Measurements from ENCODE around the gene IFT81.
"Not testable (repeated sequence)": the region's sequence is repeated elsewhere in the genome, so short reads cannot be mapped to it uniquely, and the experiment has no call there.

IFT81 gene

GRCh38 chr12:110109037-110109836 lies 14.9 kb upstream of the IFT81 start:
- DNase-seq = no peak

GRCh38 chr12:110109837-110110535 lies 14.2 kb upstream of the IFT81 start:
- DNase-seq = no peak

- DNase-seq = no peak
Observed at GRCh38 chr12:110111476-110112334, 12.5 kb upstream of the IFT81 start.

- DNase-seq = no peak
Observed at GRCh38 chr12:110112335-110112660, 11.9 kb upstream of the IFT81 start.

- DNase-seq = no peak
Observed at GRCh38 chr12:110114528-110114937, 9.6 kb upstream of the IFT81 start.

- DNase-seq = no peak
Observed at GRCh38 chr12:110115675-110116074, 8.5 kb upstream of the IFT81 start.

- DNase-seq = no peak
Observed at GRCh38 chr12:110116623-110117022, 7.5 kb upstream of the IFT81 start.

- DNase-seq = not testable (repeated sequence)
Observed at GRCh38 chr12:110117210-110117609, 6.9 kb upstream of the IFT81 start.

- DNase-seq = no peak
Observed at GRCh38 chr12:110117956-110118685, 6.0 kb upstream of the IFT81 start.

GRCh38 chr12:110122929-110123328 lies 1.2 kb upstream of the IFT81 start:
- no peak for DNase-seq

- DNase-seq = no peak
Observed at GRCh38 chr12:110123919-110124268, 263 bp upstream of the IFT81 start.

GRCh38 chr12:110126557-110126956 lies 2.4 kb downstream of the IFT81 start:
- DNase-seq = no peak

GRCh38 chr12:110134691-110135411 lies 10.7 kb downstream of the IFT81 start:
- DNase-seq = no peak

- DNase-seq = no peak
Observed at GRCh38 chr12:110135806-110136205, 11.6 kb downstream of the IFT81 start.

- DNase-seq = no peak
Observed at GRCh38 chr12:110137786-110138185, 13.6 kb downstream of the IFT81 start.

GRCh38 chr12:110141389-110141788 lies 17.2 kb downstream of the IFT81 start:
- no peak for DNase-seq

- DNase-seq = no peak
Observed at GRCh38 chr12:110146986-110147385, 22.8 kb downstream of the IFT81 start.

- no peak for DNase-seq
Observed at GRCh38 chr12:110149086-110149660, 25.0 kb downstream of the IFT81 start.

- no peak for DNase-seq
Observed at GRCh38 chr12:110156766-110157165, 32.6 kb downstream of the IFT81 start.

- DNase-seq = no peak
Observed at GRCh38 chr12:110157539-110157938, 33.4 kb downstream of the IFT81 start.

GRCh38 chr12:110159671-110160245 lies 35.6 kb downstream of the IFT81 start:
- DNase-seq = no peak

Measured in NCI-H524 treated with DMSO at 0.1 percent for 48 hours (cell line).